Spleen (tissue), 11 donors: Measurements from ENCODE around the gene LCA5. TPM values are rescaled to one million over a fixed set of nuclear protein-coding genes. Genes with fewer than 3 reads are reported as not detected.
A peak's percentile ranks its signal among the peaks of the same experiment; 100 is the strongest.

Experiments
- DNase-seq: peaks from one replicate; pipeline ENCODE4 v3.0.0-alpha.2; 2020
- H3K27ac ChIP-seq, 8 donors: fragments of 200-600 bp; sonication (generic) in 7 of 8; 1 replicate in 4 of 8; 2 replicates in 4 of 8; pipeline versions ENCODE4 v1.5.0 to v1.8.0; 2016 to 2021; ENCODE audit warnings: inconsistent platforms in 4 of 8, mild to moderate bottlenecking in 4 of 8, moderate library complexity in 1 of 8
- H3K27me3 ChIP-seq, 7 donors: fragments of 200-600 bp; sonication (generic) in 6 of 7; replicated peaks in 1 of 7; 1 replicate in 4 of 7; 2 replicates in 3 of 7; pipeline versions ENCODE4 v1.5.0 to v1.8.0; 2016 to 2021; ENCODE audit warnings: inconsistent platforms in 3 of 7, mild to moderate bottlenecking in 1 of 7
- H3K36me3 ChIP-seq, 6 donors: fragments of 200-600 bp; sonication (generic) in 5 of 6; 1 replicate in 4 of 6; 2 replicates in 2 of 6; pipeline versions ENCODE4 v1.5.0 to v1.8.0; 2016 to 2021; ENCODE audit warnings: inconsistent platforms in 2 of 6
- H3K4me1 ChIP-seq, 6 donors: fragments of 200-600 bp; sonication (generic) in 5 of 6; 1 replicate in 3 of 6; 2 replicates in 3 of 6; pipeline versions ENCODE4 v1.5.0 to v1.8.0; 2016 to 2021; ENCODE audit warnings: inconsistent platforms in 3 of 6
- H3K4me3 ChIP-seq, 8 donors: fragments of 200-600 bp; sonication (generic) in 7 of 8; 1 replicate in 4 of 8; 2 replicates in 4 of 8; pipeline versions ENCODE4 v1.5.0 to v1.8.0; 2016 to 2021; ENCODE audit warnings: inconsistent platforms in 4 of 8, mild to moderate bottlenecking in 4 of 8, moderate library complexity in 2 of 8
- H3K9me3 ChIP-seq, 8 donors: fragments of 200-600 bp; sonication (generic) in 7 of 8; 1 replicate in 4 of 8; 2 replicates in 4 of 8; pipeline versions ENCODE4 v1.5.0 to v1.8.0; 2016 to 2021; ENCODE audit warnings: inconsistent platforms in 4 of 8
- CTCF ChIP-seq, 11 experiments: fragments of 200-600 bp in 7 of 11; fragments of 450-650 bp in 4 of 11; sonication (generic) in 4 of 11; IDR thresholded peaks in 8 of 11; conservative IDR thresholded peaks in 3 of 11; 1 replicate in 7 of 11; 2 replicates in 4 of 11; pipeline versions ENCODE4 v1.4.0 to v1.8.0; 2016 to 2021; ENCODE audit warnings: antibody characterized with exemption in 11 of 11, inconsistent platforms in 4 of 11, mild to moderate bottlenecking in 1 of 11
- POLR2A ChIP-seq, 3 donors: fragments of 450-650 bp; IDR thresholded peaks; one replicate each; pipeline ENCODE4 v1.5.1; 2017; ENCODE audit warnings: antibody characterized with exemption in 3 of 3, mild to moderate bottlenecking in 1 of 3
- POLR2AphosphoS5 ChIP-seq, 3 donors: sonication (generic); formaldehyde crosslinking; IDR thresholded peaks; one replicate each; pipeline ENCODE4 v1.5.1; 2017; ENCODE audit warnings: antibody characterized with exemption in 3 of 3
- WGBS, 5 donors: extraction: QIAGEN DNeasy Blood & Tissue Kit in 3 of 5; methylation state at CpG; one replicate each; pipeline versions ENCODE4 v1.1.5 to v1.1.7; 2013 to 2018; 5-methylcytosine and 5-hydroxymethylcytosine counted together
- intact Hi-C: fragments of 100-400 bp; cut with DNase I; formaldehyde crosslinking; loops from one replicate; pipeline ENCODE4 v1.15.0; 2023; ENCODE audit warnings: low total_unique reads
- polyA plus RNA-seq, 3 donors: library from polyadenylated mRNA; stranded (reverse); fragments of 200-250 nt; gene quantifications; one replicate each; pipeline ENCODE4 v1.2.1, GENCODE V29; 2013
- total RNA-seq, 7 donors: library from RNA; depleted of rRNA in 3 of 7; stranded (reverse); fragments of >200 nt in 3 of 7; fragmentation: NEBNext Ultra II Directional in 4 of 7; extraction: Animal tissue kit (Norgen Biotek cat#: 25700) in 4 of 7; gene quantifications; one replicate each; pipeline versions ENCODE4 v1.1.0 to v1.2.1, GENCODE V29; 2016 to 2021
- donor health status: healthy with polysubstance abuse.
- donor health status: DM: no; HTN: no; CAD: no; lungs with moderate emphysema.
- donor health status: DM: no; HTN: no; CAD: no.
- donor health status: Bipolar disorder and iron deficiency.
- donor health status: healthy.
- donor health status: DM: no; HTN: no; CAD: no.
- donor health status: DM: yes; HTN: yes; CAD: no.

LCA5 gene
- total and polyA plus RNA-seq, 10 donors = 0.43 to 3.5 (median 2.1) TPM

GRCh38 chr6:79574630-79575225 is 37.5 kb upstream of the LCA5 start:
- Histone ChIP-seq H3K36me3 (no peaks in the 10 kb centered on the region), H3K4me3 (no peak overlapping the region), H3K4me1 (peaks cover 0 to 9% (median 5%) of the 10 kb centered on the region in 6 donors), H3K27ac (no peak overlapping the region), H3K27me3 (no peaks in the 10 kb centered on the region), H3K9me3 (peaks cover 0 to under 1% (median 0%) of the 10 kb centered on the region in 8 donors)
- intact Hi-C loops = no loop called here
- TF ChIP-seq CTCF (IDR thresholded peaks at IDR 0.05 in 8 of 11, conservative IDR thresholded peaks at IDR 0.05 in 3 of 11) = no peak
- TF ChIP-seq POLR2AphosphoS5 (IDR thresholded peaks at IDR 0.05) = no peak
- TF ChIP-seq POLR2A (IDR thresholded peaks at IDR 0.05) = no peak
- 82 to 100% (median 88%) methylated on average over 1 of the region's 1 CpG for WGBS, 5 donors
- no peak for DNase-seq

DNA sequence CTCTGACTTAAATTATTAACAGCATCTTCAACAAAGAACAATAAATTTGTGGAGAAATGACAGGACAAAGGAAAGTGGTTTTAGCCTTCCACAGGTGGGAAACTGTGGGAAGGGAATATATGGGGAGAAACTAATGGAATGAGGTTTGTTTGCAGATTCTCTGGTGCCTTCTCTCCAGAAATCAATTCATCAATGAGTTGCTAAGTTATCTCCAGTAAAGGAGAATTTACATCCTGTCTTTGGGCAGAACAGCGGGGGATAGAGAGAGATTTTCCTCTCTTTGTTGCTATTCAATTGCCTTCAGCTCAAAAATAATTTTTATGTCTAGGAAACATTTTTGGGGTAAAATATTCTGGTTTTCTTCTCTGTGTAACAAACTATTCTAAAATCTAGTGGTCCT is 36.9 kb upstream of the LCA5 start:
- no peaks in the 10 kb centered on the region for H3K27me3 ChIP-seq
- WGBS, 5 donors = 91 to 98% (median 94%) methylated on average over 1 of the region's 1 CpG
- peaks cover 0 to 9% (median 5%) of the 10 kb centered on the region in 6 donors for H3K4me1 ChIP-seq
- no peak overlapping the region for H3K4me3 ChIP-seq
- DNase-seq = no peak
- no peaks in the 10 kb centered on the region for H3K36me3 ChIP-seq
- TF ChIP-seq POLR2AphosphoS5 (IDR thresholded peaks at IDR 0.05) (no peak), CTCF (IDR thresholded peaks at IDR 0.05 in 8 of 11, conservative IDR thresholded peaks at IDR 0.05 in 3 of 11) (no peak)
- H3K27ac ChIP-seq = no peak overlapping the region
- intact Hi-C loops = no loop called here
- no peaks in the 10 kb centered on the region for H3K9me3 ChIP-seq

DNA sequence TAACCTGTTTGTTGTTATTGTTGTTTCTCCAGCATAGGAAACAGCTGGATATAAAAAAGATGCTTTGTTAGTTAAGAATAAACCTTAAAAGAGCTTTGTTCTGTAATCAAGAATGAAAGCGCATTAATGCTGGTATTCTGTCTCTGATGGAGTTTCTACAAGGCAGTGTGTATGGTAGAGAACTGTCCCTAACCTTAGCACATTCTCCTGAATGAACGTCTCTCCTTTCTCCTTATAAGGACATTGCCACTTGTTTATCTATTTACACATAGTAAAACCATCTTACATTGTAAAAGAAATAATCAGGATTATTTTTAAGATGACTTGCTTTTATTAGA is 33.8 kb upstream of the LCA5 start:
- H3K4me3 ChIP-seq = peak overlapping the region in 2 of 8 donors; percentile 24 to 46
- intact Hi-C loops = no loop called here
- WGBS, 5 donors = 35 to 63% (median 52%) methylated on average over 2 of the region's 2 CpGs

More for the DNA sequence above, 33.8 kb upstream of the LCA5 start:
- Histone ChIP-seq H3K36me3 (no peaks in the 10 kb centered on the region), H3K4me1 (peaks cover 0 to 9% (median 5%) of the 10 kb centered on the region in 6 donors), H3K27me3 (no peaks in the 10 kb centered on the region), H3K27ac (no peak overlapping the region), H3K9me3 (no peaks in the 10 kb centered on the region)
- DNase-seq = no peak
- TF ChIP-seq POLR2AphosphoS5 (IDR thresholded peaks at IDR 0.05) = no peak
- no peak for TF ChIP-seq CTCF (IDR thresholded peaks at IDR 0.05 in 8 of 11, conservative IDR thresholded peaks at IDR 0.05 in 3 of 11)
- TF ChIP-seq POLR2A (IDR thresholded peaks at IDR 0.05) = no peak
